BE2C (cell line): ENCODE measurements around the gene IPO13.

ENCODE experiments used
- DNase-seq: peaks from one replicate; pipeline ENCODE4 v3.0.0-alpha.2; 2020
- H3K27me3 ChIP-seq: fragments of 250-450 bp; sonication (Bioruptor Pico); 2 replicates; pipeline ENCODE4 v1.5.1; 2020; ENCODE audit warnings: mild to moderate bottlenecking
- H3K36me3 ChIP-seq: fragments of 250-450 bp; sonication (Bioruptor Pico); 2 replicates; pipeline ENCODE4 v1.5.1; 2020; ENCODE audit warnings: mild to moderate bottlenecking
- H3K4me1 ChIP-seq: fragments of 250-450 bp; sonication (Bioruptor Pico); 2 replicates; pipeline ENCODE4 v1.5.1; 2020
- H3K4me3 ChIP-seq: 2 replicates; pipeline ENCODE4 v1.5.1; 2011; ENCODE audit warnings: low read depth, low read length
- H3K9me3 ChIP-seq: fragments of 250-450 bp; sonication (Bioruptor Pico); 2 replicates; pipeline ENCODE4 v1.5.1; 2020
- CTCF ChIP-seq: IDR thresholded peaks from 2 replicates; pipeline ENCODE4 v1.5.1; 2012; ENCODE audit warnings: mild to moderate bottlenecking, low read depth, low read length

Gene IPO13

GRCh38 chr1:43930168-43930948 lies 16.4 kb upstream of the IPO13 start:
- H3K27me3 ChIP-seq = no peaks in the 10 kb centered on the region
- H3K4me1 ChIP-seq = no peaks in the 10 kb centered on the region
- H3K36me3 ChIP-seq = no peaks in the 10 kb centered on the region
- peak; percentile 39 for TF ChIP-seq CTCF
- DNase-seq = peak; percentile 23
- H3K9me3 ChIP-seq = no peaks in the 10 kb centered on the region
- H3K4me3 ChIP-seq = no peak overlapping the region

GRCh38 chr1:43930949-43931275 lies 15.8 kb upstream of the IPO13 start:
- Histone ChIP-seq H3K36me3 (no peaks in the 10 kb centered on the region), H3K9me3 (no peaks in the 10 kb centered on the region), H3K4me1 (no peaks in the 10 kb centered on the region), H3K4me3 (no peak overlapping the region), H3K27me3 (no peaks in the 10 kb centered on the region)
- DNase-seq = no peak
- TF ChIP-seq CTCF = no peak

DNA sequence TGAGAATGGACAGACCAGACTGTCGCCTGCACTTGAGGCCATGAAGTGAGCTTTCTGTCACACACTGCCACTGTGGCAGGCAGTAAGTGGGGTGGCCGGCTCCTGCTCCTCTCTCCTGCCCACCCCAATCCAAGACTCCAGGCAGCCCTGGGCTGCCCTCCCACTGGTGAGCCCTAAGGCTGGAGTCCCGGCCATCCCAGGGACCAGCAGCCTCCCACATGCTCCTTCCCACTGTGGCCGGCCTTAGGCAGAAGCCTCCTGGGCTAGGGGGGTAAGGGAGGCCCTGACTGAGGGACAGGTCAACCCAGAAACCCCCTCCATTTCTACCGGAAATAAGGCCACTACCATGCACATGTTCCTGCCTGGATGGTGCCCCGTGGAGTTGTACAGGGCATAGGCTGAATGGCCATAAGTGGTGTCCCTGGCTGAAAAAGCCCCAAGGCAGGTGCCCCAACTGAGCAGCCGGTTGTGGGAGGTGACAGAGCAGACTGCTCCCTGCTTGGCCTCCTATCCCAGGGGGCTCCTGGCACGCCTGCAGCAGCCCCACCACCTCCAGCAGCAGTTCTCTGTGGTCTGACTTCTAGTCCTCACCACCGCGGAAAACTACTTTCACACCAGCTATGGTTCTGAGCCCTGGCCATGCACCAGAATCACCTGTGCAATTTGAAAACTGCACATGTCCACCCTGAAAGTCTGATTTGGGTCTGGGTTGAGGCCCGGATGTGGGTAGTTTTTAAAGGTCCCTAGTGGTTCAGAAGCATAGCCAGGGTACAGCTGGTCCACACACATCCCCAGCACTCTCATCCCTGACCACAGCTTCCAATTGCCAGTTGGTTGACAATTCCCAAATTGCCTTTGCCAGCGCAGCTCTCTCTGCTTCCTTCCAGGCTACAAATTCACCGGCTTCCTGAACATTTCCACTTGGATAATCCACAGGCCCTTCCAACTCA lies 14.8 kb upstream of the IPO13 start:
- Histone ChIP-seq H3K9me3 (no peaks in the 10 kb centered on the region), H3K27me3 (no peaks in the 10 kb centered on the region), H3K4me3 (no peak overlapping the region), H3K4me1 (no peaks in the 10 kb centered on the region), H3K36me3 (no peaks in the 10 kb centered on the region)
- TF ChIP-seq CTCF = no peak
- DNase-seq = no peak

- TF ChIP-seq CTCF = no peak
- no peaks in the 10 kb centered on the region for H3K36me3 ChIP-seq
- H3K27me3 ChIP-seq = no peaks in the 10 kb centered on the region
- H3K4me1 ChIP-seq = no peaks in the 10 kb centered on the region
- DNase-seq = no peak
- no peak overlapping the region for H3K4me3 ChIP-seq
- no peaks in the 10 kb centered on the region for H3K9me3 ChIP-seq
These were observed 13.9 kb upstream of the IPO13 start for GRCh38 chr1:43932786-43933385.

GRCh38 chr1:43933386-43934100 lies 13.2 kb upstream of the IPO13 start, which contains the start of gene ARTN:
Gene ARTN (plus strand): TSS chr1:43933801. CDS start chr1:43935657, 1,856 bp downstream.
- no peak for DNase-seq
- Histone ChIP-seq H3K36me3 (no peaks in the 10 kb centered on the region), H3K27me3 (no peaks in the 10 kb centered on the region), H3K4me1 (no peaks in the 10 kb centered on the region), H3K4me3 (no peak within 1 kb of the TSS), H3K9me3 (no peaks in the 10 kb centered on the region)
- no peak for TF ChIP-seq CTCF
